A549 (cell line): ENCODE measurements around the gene TSPAN1. TPM values are rescaled to one million over a fixed set of nuclear protein-coding genes. Genes with fewer than 3 reads are reported as not detected.

ENCODE experiments used
- ATAC-seq, 2 experiments: fragments of 200-7000 bp in 1 of 2; fragments of >200 bp in 1 of 2; cut with Nextera tagmentation in 1 of 2; cut with Tn5 transposase in 1 of 2; 3 replicates each; pipeline versions ENCODE4 v1.8.0 to v1.9.1; 2018 to 2020; ENCODE audit warnings: mild to moderate bottlenecking in 1 of 2, moderate library complexity in 1 of 2
- CTCF ChIA-PET: fragments of 300-600 bp; sonication (Branson Sonifier 250); formaldehyde crosslinking; extraction: SDS; loops from one replicate; lab custom pipeline; 2021; ENCODE audit warnings: antibody characterized with exemption, inconsistent platforms; lab: Yijun Ruan, JAX
- POLR2A ChIA-PET: fragments of 350-600 bp; formaldehyde crosslinking; extraction: SDS; loops from one replicate; lab custom pipeline; 2021; ENCODE audit warnings: antibody characterized with exemption, inconsistent platforms; lab: Yijun Ruan, JAX
- DNase-seq, 2 experiments: peaks; one replicate each; pipeline versions ENCODE4 v3.0.0 to v3.0.0-alpha.2; 2011 to 2016; ENCODE audit warnings: low read depth in 1 of 2, low spot score in 1 of 2
- FAIRE-seq: peaks from 2 replicates; lab custom pipeline; 2011; peaks lifted over from hg19 to GRCh38; lab: Jason Lieb, UNC
- H3K27ac ChIP-seq, 2 experiments: fragments of >200 bp; sonication (Bioruptor Twin); formaldehyde crosslinking; 3 replicates each; pipeline ENCODE4 v1.5.1; 2016 to 2017
- H3K4me1 ChIP-seq: fragments of >200 bp; sonication (Bioruptor Twin); formaldehyde crosslinking; 3 replicates; pipeline ENCODE4 v1.6.1; 2016
- H3K4me2 ChIP-seq: fragments of >200 bp; sonication (Bioruptor Twin); formaldehyde crosslinking; 3 replicates; pipeline ENCODE4 v1.6.1; 2016
- H3K4me3 ChIP-seq: fragments of >200 bp; sonication (Bioruptor Twin); formaldehyde crosslinking; 3 replicates; pipeline ENCODE4 v1.5.1; 2016
- H3K9me3 ChIP-seq: fragments of >200 bp; sonication (Bioruptor Twin); formaldehyde crosslinking; 3 replicates; pipeline ENCODE4 v1.6.1; 2016
- BHLHE40 ChIP-seq: IDR thresholded peaks from 2 replicates; pipeline ENCODE4 v1.6.1; 2012; ENCODE audit warnings: low read depth, low read length, inconsistent platforms
- CBX8 ChIP-seq: fragments of 200-600 bp; sonication (generic); IDR thresholded peaks from 2 replicates; pipeline ENCODE4 v1.6.1; 2016
- CHD2 ChIP-seq: fragments of 150-350 bp; IDR thresholded peaks from 2 replicates; pipeline ENCODE4 v1.6.1; 2014; ENCODE audit warnings: low read length; ENCODE audit not compliant: partially characterized antibody
- CHD4 ChIP-seq: fragments of 200-600 bp; sonication (generic); IDR thresholded peaks from 2 replicates; pipeline ENCODE4 v1.6.1; 2016; ENCODE audit warnings: antibody characterized with exemption, mild to moderate bottlenecking, borderline replicate concordance
- FOSB ChIP-seq: fragments of 250-450 bp; sonication (Bioruptor Pico); IDR thresholded peaks from 2 replicates; pipeline ENCODE4 v1.5.0; 2020; ENCODE audit warnings: mild to moderate bottlenecking, moderate library complexity
- FOXS1 ChIP-seq: fragments of 250-450 bp; sonication (Bioruptor Pico); IDR thresholded peaks from 2 replicates; pipeline ENCODE4 v1.5.0; 2020; ENCODE audit warnings: mild to moderate bottlenecking, moderate library complexity
- GATA3 ChIP-seq: IDR thresholded peaks from 2 replicates; pipeline ENCODE4 v1.6.1; 2012; ENCODE audit warnings: borderline replicate concordance
- HEYL ChIP-seq: fragments of 250-450 bp; sonication (Bioruptor Pico); IDR thresholded peaks from 2 replicates; pipeline ENCODE4 v1.8.0; 2021; ENCODE audit warnings: mild to moderate bottlenecking, moderate library complexity
- HOXA7 ChIP-seq: fragments of 250-450 bp; sonication (Bioruptor Pico); IDR thresholded peaks from 2 replicates; pipeline ENCODE4 v1.5.0; 2020; ENCODE audit warnings: mild to moderate bottlenecking, moderate library complexity
- HOXB13 ChIP-seq: fragments of 250-450 bp; sonication (Bioruptor Pico); IDR thresholded peaks from 2 replicates; pipeline ENCODE4 v1.5.0; 2020; ENCODE audit warnings: low read depth, mild to moderate bottlenecking, moderate library complexity
- JUN ChIP-seq, 2 experiments: fragments of >200 bp; sonication (Bioruptor Twin); formaldehyde crosslinking; IDR thresholded peaks; 2 replicates in 1 of 2; 3 replicates in 1 of 2; pipeline ENCODE4 v1.6.1; 2016 to 2017
- JUNB ChIP-seq: fragments of >200 bp; sonication (Bioruptor Twin); formaldehyde crosslinking; IDR thresholded peaks from 2 replicates; pipeline ENCODE4 v1.6.1; 2016
- KDM1A ChIP-seq: fragments of 200-600 bp; sonication (generic); IDR thresholded peaks from 2 replicates; pipeline ENCODE4 v1.6.1; 2016; ENCODE audit warnings: low read depth, mild to moderate bottlenecking
- NR3C1 ChIP-seq: fragments of >200 bp; sonication (Bioruptor Twin); formaldehyde crosslinking; IDR thresholded peaks from 3 replicates; pipeline ENCODE4 v1.6.1; 2017
- POLR2A ChIP-seq: IDR thresholded peaks from 2 replicates; pipeline ENCODE4 v1.6.1; 2012; ENCODE audit warnings: mild to moderate bottlenecking, low read length
- RAD21 ChIP-seq, 2 experiments: fragments of >200 bp in 1 of 2; sonication (Bioruptor Twin) in 1 of 2; formaldehyde crosslinking in 1 of 2; IDR thresholded peaks in 1 of 2; conservative IDR thresholded peaks in 1 of 2; 2 replicates in 1 of 2; 3 replicates in 1 of 2; pipeline ENCODE4 v1.6.1; 2012 to 2018; ENCODE audit warnings: inconsistent platforms in 1 of 2
- RFX5 ChIP-seq: fragments of 450-650 bp; IDR thresholded peaks from 2 replicates; pipeline ENCODE4 v1.7.1; 2014; ENCODE audit warnings: antibody characterized with exemption, mild to moderate bottlenecking, moderate library complexity
- SMC3 ChIP-seq: fragments of >200 bp; sonication (Bioruptor Twin); formaldehyde crosslinking; IDR thresholded peaks from 3 replicates; pipeline ENCODE4 v1.6.1; 2018; ENCODE audit warnings: inconsistent platforms
- TFCP2L1 ChIP-seq: fragments of 250-450 bp; sonication (Bioruptor Pico); IDR thresholded peaks from 2 replicates; pipeline ENCODE4 v1.5.0; 2021; ENCODE audit warnings: mild to moderate bottlenecking
- ZNF302 ChIP-seq: fragments of 250-450 bp; sonication (Bioruptor Pico); IDR thresholded peaks from 2 replicates; pipeline ENCODE4 v1.9.0; 2021; ENCODE audit warnings: inconsistent platforms, mild to moderate bottlenecking, moderate library complexity
- WGBS: methylation state at CpG from one replicate; pipeline ENCODE4 v1.1.6; 2017; ENCODE audit errors: missing lambda C conversion rate; 5-methylcytosine and 5-hydroxymethylcytosine counted together
- polyA plus RNA-seq, 4 experiments: library from polyadenylated mRNA; depleted of rRNA in 3 of 4; stranded (reverse); fragments of >200 nt; fragmentation: RNase III in 1 of 4; extraction: RNeasy Plus Mini Kit Qiagen cat#74134 plus additional on column Dnase treatment in 1 of 4; gene quantifications; 2 replicates in 3 of 4; 3 replicates in 1 of 4; pipeline ENCODE4 v1.2.3, GENCODE V29; 2011 to 2017
- TF ChIP-seq, protein P1 (sequence below): fragments of >200 bp; sonication (Bioruptor Twin); formaldehyde crosslinking; IDR thresholded peaks from 3 replicates; pipeline ENCODE4 v1.6.1; 2016
- TF ChIP-seq, protein P2 (sequence below): fragments of 150-350 bp; IDR thresholded peaks from 2 replicates; pipeline ENCODE4 v1.6.1; 2014; ENCODE audit warnings: low read depth, mild to moderate bottlenecking, low read length
- TF ChIP-seq, protein P3 (sequence below): IDR thresholded peaks from 2 replicates; pipeline ENCODE4 v1.6.1; 2012
- TF ChIP-seq, protein P4 (sequence below): fragments of >200 bp; sonication (Bioruptor Twin); formaldehyde crosslinking; IDR thresholded peaks from 3 replicates; pipeline ENCODE4 v1.5.1; 2016
- TF ChIP-seq, protein P5 (sequence below): fragments of >200 bp; sonication (Bioruptor Twin); formaldehyde crosslinking; IDR thresholded peaks from 2 replicates; pipeline ENCODE4 v1.6.1; 2016
- TF ChIP-seq, protein P6 (sequence below): IDR thresholded peaks from 2 replicates; pipeline ENCODE4 v1.6.1; 2012

TSPAN1 gene
- polyA plus RNA-seq, 2 of the 4 experiments (the other 2 are of a cell fraction): 2.1 TPM

DNA sequence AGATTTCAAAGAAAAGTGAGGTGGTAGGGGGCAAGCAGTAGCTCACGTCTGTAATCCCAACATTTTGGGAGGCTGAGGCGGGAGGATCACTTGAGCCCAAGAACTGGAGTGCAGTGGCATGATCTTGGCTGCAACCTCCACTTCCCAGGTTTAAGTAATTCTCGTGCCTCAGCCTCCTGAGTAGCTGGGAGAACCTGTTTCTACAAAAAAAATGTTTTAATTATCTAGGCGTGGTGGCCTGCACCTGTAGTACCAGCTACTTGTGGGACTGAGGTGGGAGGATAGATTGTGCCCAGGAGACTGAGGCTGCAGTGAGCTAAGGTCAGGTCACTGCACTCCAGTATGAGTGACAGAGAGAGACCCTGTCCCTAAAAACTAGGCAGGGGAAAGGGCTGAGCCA, 2.6 kb upstream of the TSPAN1 start:
- no peak for FAIRE-seq
- H3K4me3 ChIP-seq: no peak overlapping the region
- 63% methylated on average over 4 of the region's 4 CpGs for WGBS
- TF ChIP-seq JUNB: no peak
- no peak for TF ChIP-seq RAD21 (conservative IDR thresholded peaks at IDR 0.05 in 1 of 2, IDR thresholded peaks at IDR 0.05 in 1 of 2)
- no peak for TF ChIP-seq CBX8
- TF ChIP-seq, protein P1, sequence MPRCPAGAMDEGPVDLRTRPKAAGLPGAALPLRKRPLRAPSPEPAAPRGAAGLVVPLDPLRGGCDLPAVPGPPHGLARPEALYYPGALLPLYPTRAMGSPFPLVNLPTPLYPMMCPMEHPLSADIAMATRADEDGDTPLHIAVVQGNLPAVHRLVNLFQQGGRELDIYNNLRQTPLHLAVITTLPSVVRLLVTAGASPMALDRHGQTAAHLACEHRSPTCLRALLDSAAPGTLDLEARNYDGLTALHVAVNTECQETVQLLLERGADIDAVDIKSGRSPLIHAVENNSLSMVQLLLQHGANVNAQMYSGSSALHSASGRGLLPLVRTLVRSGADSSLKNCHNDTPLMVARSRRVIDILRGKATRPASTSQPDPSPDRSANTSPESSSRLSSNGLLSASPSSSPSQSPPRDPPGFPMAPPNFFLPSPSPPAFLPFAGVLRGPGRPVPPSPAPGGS: no peak
- no peak for TF ChIP-seq GATA3
- no peak for TF ChIP-seq CHD4
- no peak for TF ChIP-seq NR3C1
- TF ChIP-seq HOXA7 (CRISPR knock-in tag): no peak
- no peak for TF ChIP-seq FOXS1
- TF ChIP-seq HOXB13 (CRISPR knock-in tag): no peak
- no peak for DNase-seq
- ChIA-PET CTCF (interaction anchor here (14.4 kb wide), 1 partner anchor 136 kb away, joined by 181 read pairs; no protein-coding TSS in a partner anchor), POLR2A (no interaction called here)
- H3K27ac ChIP-seq: no peak overlapping the region
- no peaks in the 10 kb centered on the region for H3K9me3 ChIP-seq
- no peak for ATAC-seq
- no peak overlapping the region for H3K4me2 ChIP-seq
- H3K4me1 ChIP-seq: peaks cover 20% of the 10 kb centered on the region

DNA sequence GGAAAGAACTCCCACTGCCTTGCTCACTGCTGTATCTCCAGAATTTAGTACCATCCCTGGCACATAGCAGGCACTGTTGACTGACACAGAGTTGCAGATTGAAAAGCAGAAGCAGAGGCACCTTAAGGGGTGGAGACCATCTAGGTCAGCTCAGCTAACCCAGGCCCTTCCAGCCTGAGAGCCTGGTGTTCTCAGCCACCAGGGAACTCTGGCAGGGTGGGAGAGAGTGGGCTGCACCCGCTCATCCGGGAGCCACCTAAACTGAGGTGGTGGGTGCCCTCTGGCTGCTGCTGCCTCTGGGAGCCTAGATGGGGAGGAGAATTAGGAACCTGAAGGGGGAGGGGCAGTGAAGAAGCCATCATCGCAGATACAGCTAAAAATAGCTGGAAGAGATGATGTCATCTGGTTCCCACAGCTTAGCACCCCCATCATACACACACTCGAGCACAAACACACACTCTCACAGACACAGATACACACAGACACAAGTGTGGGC, 1.5 kb upstream of the TSPAN1 start:
- no peak for TF ChIP-seq CHD2
- TF ChIP-seq, protein P1: no peak
- TF ChIP-seq HOXA7 (CRISPR knock-in tag): no peak
- TF ChIP-seq KDM1A: no peak
- H3K4me1 ChIP-seq: peaks cover 20% of the 10 kb centered on the region
- 55% methylated on average over 4 of the region's 4 CpGs for WGBS
- no peak overlapping the region for H3K4me3 ChIP-seq
- 0 out of 6 replicates have a peak overlapping the region, but pooled peaks of 1 of the 2 experiments have one; percentile 28 for H3K27ac ChIP-seq
- H3K4me2 ChIP-seq: no peak overlapping the region
- FAIRE-seq: no peak
- CTCF ChIA-PET: interaction anchor here (14.4 kb wide), 1 partner anchor 137 kb away, joined by 181 read pairs; no protein-coding TSS in a partner anchor
- no peak for DNase-seq
- H3K9me3 ChIP-seq: no peaks in the 10 kb centered on the region
- ATAC-seq: no peak; a peak in 2 of 6 replicates
- POLR2A ChIA-PET: no interaction called here

DNA sequence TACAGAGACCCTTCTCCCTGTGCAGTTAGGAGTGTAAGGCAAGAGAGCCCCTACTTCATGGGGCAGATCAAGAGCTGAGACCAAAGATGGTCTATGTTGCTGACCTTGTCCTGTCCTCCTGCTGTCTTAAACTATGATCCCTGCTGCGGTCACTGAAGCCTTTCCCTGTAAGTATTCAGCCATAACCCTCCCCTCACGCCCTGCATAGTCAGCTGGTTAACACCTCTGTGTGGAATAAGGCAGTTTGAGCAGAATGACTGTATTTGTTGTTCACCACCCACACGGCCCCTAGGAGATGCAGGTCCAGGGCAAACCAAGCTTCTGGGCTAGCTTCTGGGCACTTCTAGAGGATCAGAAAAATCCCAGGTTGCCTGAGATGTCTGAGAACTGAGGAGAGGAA, 356 bp downstream of the TSPAN1 start:
- 75% methylated on average over 3 of the region's 3 CpGs for WGBS
- ChIA-PET CTCF (interaction anchor here (0.7 to 14.4 kb wide), 2 partner anchors 139 to 215 kb away, joined by 3 to 181 read pairs; no protein-coding TSS in a partner anchor), POLR2A (interaction anchor here (1.3 kb wide), 1 partner anchor 43 kb away, joined by 3 read pairs; the partner anchor contains the start of gene PIK3R3)
- Histone ChIP-seq H3K9me3 (no peaks in the 10 kb centered on the region), H3K27ac (peak overlapping the region; percentile 41 to 55; a peak in 4 of 6 replicates), H3K4me3 (no peak overlapping the region), H3K4me2 (peak overlapping the region; percentile 44; the same call in 1 of the 3 replicates), H3K4me1 (peaks cover 30% of the 10 kb centered on the region)
- DNase-seq (no peak), ATAC-seq (no peak), FAIRE-seq (no peak)
- TF ChIP-seq RFX5 (no peak), BHLHE40 (no peak), JUN (IDR thresholded peaks at IDR 0.05) (no peak), HEYL (CRISPR knock-in tag) (no peak), ZNF302 (CRISPR knock-in tag) (no peak), TFCP2L1 (CRISPR knock-in tag) (no peak), FOSB (CRISPR knock-in tag) (no peak), CHD2 (no peak), NR3C1 (no peak), SMC3 (no peak), POLR2A (no peak)
- TF ChIP-seq, protein P2, sequence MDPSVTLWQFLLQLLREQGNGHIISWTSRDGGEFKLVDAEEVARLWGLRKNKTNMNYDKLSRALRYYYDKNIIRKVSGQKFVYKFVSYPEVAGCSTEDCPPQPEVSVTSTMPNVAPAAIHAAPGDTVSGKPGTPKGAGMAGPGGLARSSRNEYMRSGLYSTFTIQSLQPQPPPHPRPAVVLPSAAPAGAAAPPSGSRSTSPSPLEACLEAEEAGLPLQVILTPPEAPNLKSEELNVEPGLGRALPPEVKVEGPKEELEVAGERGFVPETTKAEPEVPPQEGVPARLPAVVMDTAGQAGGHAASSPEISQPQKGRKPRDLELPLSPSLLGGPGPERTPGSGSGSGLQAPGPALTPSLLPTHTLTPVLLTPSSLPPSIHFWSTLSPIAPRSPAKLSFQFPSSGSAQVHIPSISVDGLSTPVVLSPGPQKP: no peak
- TF ChIP-seq, protein P3, sequence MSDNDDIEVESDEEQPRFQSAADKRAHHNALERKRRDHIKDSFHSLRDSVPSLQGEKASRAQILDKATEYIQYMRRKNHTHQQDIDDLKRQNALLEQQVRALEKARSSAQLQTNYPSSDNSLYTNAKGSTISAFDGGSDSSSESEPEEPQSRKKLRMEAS: no peak
- TF ChIP-seq, protein P4, sequence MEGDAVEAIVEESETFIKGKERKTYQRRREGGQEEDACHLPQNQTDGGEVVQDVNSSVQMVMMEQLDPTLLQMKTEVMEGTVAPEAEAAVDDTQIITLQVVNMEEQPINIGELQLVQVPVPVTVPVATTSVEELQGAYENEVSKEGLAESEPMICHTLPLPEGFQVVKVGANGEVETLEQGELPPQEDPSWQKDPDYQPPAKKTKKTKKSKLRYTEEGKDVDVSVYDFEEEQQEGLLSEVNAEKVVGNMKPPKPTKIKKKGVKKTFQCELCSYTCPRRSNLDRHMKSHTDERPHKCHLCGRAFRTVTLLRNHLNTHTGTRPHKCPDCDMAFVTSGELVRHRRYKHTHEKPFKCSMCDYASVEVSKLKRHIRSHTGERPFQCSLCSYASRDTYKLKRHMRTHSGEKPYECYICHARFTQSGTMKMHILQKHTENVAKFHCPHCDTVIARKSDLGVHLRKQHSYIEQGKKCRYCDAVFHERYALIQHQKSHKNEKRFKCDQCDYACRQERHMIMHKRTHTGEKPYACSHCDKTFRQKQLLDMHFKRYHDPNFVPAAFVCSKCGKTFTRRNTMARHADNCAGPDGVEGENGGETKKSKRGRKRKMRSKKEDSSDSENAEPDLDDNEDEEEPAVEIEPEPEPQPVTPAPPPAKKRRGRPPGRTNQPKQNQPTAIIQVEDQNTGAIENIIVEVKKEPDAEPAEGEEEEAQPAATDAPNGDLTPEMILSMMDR: no peak
- TF ChIP-seq, protein P5, sequence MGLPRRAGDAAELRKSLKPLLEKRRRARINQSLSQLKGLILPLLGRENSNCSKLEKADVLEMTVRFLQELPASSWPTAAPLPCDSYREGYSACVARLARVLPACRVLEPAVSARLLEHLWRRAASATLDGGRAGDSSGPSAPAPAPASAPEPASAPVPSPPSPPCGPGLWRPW: no peak
- TF ChIP-seq, protein P6, sequence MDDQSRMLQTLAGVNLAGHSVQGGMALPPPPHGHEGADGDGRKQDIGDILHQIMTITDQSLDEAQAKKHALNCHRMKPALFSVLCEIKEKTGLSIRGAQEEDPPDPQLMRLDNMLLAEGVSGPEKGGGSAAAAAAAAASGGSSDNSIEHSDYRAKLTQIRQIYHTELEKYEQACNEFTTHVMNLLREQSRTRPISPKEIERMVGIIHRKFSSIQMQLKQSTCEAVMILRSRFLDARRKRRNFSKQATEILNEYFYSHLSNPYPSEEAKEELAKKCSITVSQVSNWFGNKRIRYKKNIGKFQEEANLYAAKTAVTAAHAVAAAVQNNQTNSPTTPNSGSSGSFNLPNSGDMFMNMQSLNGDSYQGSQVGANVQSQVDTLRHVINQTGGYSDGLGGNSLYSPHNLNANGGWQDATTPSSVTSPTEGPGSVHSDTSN: no peak
- TF ChIP-seq, protein P1: no peak
